Stimulated activated CD8-positive, alpha-beta memory T cell treated with anti-CD3 and anti-CD28 coated beads, Interleukin-4, amount 100 ng/mL, for 1 hour (primary cell): Measurements from ENCODE around the gene IPO13.

Experiments
- DNase-seq, 2 donors: peaks; one replicate each; pipeline ENCODE4 v3.0.0-alpha.2; 2020; ENCODE audit warnings: low read depth in 2 of 2, low spot score in 1 of 2

IPO13 gene, protein sequence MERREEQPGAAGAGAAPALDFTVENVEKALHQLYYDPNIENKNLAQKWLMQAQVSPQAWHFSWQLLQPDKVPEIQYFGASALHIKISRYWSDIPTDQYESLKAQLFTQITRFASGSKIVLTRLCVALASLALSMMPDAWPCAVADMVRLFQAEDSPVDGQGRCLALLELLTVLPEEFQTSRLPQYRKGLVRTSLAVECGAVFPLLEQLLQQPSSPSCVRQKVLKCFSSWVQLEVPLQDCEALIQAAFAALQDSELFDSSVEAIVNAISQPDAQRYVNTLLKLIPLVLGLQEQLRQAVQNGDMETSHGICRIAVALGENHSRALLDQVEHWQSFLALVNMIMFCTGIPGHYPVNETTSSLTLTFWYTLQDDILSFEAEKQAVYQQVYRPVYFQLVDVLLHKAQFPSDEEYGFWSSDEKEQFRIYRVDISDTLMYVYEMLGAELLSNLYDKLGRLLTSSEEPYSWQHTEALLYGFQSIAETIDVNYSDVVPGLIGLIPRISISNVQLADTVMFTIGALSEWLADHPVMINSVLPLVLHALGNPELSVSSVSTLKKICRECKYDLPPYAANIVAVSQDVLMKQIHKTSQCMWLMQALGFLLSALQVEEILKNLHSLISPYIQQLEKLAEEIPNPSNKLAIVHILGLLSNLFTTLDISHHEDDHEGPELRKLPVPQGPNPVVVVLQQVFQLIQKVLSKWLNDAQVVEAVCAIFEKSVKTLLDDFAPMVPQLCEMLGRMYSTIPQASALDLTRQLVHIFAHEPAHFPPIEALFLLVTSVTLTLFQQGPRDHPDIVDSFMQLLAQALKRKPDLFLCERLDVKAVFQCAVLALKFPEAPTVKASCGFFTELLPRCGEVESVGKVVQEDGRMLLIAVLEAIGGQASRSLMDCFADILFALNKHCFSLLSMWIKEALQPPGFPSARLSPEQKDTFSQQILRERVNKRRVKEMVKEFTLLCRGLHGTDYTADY

DNA sequence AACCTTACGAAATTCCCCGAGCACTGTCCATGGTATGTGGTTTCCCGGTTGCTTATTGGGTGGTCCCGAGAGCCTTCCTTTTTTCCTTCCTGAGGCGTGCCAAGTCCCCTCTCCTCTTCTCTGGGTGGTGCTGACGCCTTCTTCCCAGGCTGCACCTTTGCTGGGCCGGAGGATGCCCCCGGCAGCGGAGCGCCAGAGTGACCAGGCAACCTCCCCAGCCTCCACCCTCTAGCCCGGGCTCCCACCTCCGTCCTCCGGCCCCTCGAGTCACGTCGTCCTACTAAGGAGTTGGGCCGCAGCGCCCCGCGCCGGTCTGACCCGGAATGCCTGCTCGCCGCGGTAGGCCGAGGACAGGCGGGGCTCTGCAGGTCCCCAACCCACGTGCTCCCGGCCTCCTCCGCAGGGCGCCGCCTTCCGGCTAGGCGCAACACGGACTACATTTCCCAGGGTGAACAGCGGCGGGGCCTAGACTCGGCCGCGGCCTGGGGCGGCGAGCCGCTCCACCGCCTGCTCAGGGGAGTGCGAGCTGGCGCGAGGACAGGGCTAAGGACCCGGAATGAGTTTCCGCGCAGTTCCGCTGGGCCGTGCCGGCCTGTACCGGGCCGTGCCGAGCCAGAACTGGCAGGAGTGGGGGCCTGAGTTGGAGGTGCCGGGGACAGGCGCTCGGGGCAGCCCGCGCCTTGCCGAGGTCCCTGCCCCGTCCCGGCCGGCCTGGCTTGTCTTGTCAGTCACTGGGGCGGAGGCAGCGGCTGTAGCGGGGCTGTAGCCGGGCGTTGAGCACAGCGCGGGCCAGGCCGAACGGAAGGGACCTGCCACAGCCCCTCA, at the start of gene IPO13:
Gene IPO13 (plus strand): TSS at position 715 of the 825 bp plus-strand sequence. CDS start 651 bp downstream, outside the sequence.
- DNase-seq, result peak; percentile 72 to 88

DNA sequence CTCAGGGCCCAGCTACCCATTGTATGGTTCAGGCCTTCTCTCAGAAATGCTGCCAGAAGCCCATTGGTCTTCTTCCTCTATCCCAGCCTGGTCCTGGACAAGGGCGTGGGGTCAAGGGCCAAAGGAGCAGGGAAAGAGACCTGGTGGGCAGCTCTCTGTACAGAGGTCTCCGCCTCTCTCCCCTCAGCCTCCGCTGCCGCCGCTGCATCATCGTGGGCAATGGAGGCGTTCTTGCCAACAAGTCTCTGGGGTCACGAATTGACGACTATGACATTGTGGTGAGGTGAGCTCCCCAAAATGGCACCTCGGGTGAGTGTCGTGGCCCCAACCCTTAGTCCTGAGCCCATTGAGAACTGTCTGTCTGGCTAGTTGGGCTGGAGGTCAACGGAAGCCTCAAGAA, 47.8 kb upstream of the IPO13 start:
- no peak for DNase-seq

DNA sequence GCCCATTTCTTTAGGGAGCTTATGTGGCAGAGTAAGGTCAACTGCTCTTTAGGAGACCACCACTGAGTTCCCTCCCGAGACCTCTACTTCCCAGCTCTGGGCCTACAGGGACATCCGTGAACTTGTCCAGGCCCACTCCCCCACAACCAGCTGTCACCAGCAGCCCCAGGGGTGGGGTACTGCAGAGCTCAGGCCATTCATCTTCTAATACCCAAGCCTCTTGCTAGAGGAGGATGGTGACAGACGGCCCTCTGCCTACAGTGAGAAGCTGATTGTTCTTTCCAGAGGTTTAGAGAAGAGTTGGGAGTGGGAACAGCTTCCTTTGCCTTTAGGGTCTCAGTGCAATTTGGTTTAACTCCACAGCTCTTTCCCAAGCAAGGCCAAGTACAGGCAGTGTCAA, 46.4 kb upstream of the IPO13 start:
- DNase-seq, result no peak

DNA sequence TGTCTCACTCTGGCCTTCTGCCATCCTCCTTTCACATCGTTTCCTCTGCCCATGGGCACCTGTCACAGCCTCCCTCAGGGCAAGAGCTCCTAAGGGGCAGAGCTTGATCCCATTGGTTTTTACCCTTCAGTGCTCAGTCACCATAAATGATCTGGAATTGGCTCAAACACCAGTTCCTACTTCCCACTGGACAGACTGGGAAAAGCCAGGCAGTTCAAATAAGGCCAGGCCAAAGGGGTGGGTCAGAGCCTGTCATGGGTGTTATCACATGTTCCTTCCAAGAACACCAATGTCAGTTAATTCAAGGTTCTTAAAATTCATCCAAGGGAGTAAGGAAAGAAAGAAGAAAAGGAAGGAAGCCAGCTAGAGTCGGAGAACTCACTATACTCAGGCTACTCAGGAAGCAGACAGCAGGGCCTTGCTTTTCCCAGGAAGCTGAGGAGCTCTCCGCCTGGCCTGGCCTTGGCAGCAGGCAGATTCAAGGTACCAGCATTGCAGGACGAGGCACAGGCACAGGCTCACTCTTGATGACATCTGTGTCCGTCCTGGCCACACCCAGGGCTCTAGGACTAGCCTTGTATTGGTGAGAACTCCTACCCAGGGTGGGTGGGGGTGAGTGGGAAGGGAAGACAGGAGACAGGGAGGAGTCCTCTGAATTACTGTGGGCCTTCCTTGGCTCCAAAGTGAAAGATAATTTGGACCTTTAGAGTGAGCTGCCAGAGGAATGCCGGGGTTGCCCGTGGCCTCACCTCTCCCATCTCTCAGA, 45.4 kb upstream of the IPO13 start:
- DNase-seq, result no peak

DNA sequence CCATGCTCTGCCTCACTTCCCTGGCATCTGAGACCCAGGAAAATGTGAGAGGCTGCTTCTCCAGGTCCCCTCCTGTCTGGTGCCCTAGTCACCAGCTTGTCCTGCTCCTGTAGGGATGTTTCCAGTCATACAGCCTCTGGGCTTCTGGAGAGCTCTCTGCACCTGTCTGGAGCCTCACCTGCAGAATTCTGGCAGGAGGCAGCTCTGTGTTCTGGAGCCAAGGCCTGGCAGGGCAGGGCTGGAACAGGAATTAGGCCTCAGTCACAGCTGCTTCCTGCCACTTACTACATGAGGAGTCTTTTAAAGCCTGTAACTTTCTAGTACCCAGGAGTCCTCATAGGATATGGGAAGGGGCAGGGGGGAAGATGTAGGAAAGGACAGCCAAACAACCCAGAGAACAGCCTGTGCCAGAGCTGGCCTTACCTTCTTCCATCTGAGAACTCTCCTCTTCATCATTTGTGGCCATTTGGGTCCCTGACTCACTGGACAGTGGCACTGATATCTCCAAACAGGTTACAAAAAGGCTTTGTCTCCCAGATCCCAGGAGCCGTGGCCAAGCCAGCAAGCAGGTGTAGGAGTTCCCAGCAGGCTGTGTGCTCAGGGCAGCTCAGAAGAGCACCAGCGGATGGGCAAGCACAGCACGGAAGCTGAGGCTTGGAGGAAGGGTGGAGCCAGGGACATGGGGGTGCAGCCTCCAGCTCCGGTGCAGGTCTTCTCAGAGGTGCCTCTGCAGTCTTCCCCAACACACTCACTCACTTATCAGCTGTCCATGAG, 44.5 kb upstream of the IPO13 start:
- no peak for DNase-seq

DNA sequence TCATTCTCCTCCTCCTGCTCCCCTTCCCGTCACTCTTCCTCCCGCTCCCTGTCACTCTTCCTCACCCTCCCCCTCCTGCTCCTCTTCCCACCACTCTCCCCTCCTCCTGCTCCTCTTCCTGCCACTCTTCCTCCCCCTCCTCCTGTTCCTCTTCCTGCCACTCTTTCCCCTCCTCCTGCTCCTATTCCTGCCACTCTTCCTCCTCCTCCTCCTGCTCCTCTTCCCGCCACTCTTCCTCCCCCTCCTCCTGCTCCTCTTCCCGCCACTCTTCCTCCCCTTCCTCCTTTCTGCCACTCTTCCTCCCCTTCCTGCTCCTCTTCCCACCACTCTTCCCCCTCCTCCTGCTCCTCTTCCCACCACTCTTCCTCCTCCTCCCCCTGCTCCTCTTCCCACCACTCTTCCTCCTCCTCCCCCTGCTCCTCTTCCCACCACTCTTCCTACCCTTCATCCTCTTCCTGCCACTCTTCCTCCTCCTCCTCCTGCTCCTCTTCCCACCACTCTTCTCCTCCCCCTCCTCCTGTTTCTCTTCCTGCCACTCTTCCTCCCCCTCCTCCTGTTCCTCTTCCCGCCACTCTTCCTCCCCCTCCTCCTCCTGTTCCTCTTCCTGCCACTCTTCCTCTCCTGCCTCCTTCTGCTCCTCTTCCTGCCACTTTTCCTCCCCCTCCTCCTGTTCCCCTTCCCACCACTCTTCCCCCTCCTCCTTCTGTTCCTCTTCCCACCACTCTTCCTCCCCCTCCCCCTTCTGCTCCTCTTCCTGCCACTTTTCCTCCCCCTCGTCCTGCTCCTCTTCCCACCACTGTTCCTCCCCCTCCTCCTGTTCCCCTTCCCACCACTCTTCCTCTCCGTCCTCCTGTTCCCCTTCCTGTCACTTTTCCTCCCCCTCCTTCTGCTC, 41.8 kb upstream of the IPO13 start:
- DNase-seq, result no peak

DNA sequence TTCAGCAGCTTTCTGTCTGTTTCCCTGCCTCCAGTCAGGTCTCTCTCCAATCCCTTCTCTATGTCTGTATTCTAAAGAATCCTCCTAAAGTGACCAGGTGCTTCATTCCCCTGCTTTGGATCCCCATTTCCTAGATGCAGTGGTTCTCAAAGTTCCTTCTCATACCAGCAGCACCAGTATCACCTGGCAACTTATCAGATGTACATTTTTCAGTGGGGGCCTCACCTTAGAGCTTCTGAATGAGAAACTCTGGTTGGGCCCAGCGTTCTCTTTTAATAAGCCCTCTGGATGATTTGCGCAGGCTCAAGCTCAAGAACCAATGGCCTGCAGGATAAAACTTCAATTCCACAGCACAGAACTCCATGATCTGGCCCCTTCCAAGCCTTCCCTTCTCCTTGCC, 38.5 kb upstream of the IPO13 start:
- no peak for DNase-seq

DNA sequence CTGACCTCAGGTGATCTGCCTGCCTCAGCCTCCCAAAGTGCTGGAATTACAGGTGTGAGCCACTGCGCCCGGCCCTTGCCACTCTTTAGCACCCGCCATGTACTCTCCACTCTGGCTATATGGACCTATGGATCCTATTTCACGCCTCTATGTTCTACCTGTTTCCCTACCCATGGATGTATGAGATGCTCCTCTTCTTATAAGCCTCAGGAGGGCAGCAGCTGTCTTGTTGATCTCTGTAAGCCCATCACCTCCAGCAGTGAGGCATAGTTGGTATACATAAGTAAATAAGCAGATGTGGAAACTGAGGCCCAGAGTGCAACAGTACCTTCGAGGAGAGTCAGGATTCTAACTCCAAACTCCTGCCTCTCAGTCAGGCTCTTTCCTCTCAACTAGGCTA, 37.9 kb upstream of the IPO13 start:
- DNase-seq, result no peak

DNA sequence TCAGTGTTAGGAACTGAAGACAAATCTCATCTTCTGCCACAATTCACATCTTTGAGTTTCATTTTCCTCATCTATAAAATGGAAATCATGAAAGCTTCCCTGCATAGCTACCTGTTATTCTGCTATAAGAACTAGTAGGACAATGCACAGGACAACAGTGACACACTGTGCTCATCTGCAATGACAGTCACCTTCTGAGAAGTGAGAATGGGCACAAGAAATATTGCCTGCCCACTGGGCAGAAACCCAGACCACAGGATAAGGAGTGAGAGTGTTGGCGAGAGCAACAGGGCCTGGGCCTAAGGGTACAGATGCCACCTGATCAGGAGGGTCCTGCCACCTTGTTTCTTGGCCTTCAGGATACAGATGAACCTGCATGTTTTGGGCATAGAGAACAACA, 36.4 kb upstream of the IPO13 start:
- DNase-seq, result no peak

DNA sequence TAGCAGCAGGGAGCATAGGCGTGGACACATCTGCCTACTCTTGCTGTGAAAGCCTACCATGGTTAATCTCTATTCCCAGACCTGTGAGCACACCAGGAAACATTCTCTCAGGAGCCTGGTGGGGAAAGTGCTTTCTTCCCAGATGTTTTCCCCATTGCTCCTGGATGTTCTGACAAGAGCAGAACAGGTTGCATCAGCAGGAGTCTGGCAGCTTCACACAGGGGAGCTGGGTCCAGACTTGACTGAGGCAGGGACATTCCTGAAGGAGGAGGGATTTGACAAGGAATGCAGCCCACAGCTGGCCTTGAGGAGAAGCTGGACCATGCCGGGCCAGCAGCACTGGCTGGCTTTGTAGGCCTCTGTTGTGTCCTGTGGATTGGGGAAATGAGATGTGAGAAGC, 34.1 kb upstream of the IPO13 start:
- DNase-seq, result no peak

DNA sequence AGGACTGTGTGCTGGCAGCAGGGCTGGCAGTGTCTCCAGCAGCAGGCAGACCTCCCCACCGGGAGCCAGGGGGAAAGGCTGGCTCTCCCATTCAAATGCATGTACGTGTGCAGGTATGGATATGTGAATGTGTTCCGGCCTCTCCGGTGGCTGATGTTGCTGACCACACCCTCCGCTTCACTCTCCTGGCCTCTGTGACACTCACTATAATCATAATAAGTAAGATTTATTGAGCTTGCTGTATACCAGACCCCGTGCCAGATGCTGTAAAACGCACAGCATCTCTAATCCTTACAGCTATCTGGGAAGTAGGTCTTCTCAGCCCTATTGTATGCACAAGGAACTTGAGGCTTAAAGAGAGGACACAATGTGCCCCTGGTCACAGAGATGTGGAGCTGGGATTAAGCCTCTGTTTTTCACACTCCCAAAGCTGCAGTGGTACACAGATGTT, 33.7 kb upstream of the IPO13 start:
- DNase-seq, result no peak

DNA sequence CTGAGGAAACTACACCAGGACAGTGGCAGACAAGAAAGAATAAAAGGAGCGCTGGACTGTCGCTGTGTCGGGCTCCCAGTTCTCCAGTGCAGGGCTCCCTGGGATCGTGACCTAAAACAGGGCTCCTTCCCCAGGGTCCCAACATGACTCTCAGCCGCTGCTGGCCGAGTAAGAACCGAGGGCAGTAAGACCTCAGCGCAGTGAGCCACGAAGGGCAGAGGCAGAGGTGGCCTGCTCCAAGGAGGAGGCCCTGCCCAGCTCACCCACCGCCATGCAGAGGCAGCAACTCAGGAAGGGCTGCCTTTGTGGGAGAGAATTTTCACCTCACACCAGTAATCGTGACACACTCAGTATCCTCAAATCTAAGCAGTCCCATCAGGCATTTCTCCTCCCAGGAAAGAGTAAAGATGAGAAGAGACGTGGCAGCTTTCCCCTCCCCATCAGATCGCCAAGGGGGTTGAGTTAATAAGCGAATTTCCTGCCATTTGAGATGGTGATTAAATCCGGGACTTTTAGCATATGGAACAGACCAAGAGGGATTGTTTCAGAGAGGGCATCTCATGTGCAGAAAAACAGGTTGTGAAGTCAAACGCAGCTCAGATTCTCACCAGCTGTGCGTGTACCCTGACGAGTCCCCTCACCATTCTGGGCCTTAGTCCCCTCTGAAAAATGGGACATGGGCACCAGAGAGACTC, 32.9 kb upstream of the IPO13 start:
- no peak for DNase-seq

DNA sequence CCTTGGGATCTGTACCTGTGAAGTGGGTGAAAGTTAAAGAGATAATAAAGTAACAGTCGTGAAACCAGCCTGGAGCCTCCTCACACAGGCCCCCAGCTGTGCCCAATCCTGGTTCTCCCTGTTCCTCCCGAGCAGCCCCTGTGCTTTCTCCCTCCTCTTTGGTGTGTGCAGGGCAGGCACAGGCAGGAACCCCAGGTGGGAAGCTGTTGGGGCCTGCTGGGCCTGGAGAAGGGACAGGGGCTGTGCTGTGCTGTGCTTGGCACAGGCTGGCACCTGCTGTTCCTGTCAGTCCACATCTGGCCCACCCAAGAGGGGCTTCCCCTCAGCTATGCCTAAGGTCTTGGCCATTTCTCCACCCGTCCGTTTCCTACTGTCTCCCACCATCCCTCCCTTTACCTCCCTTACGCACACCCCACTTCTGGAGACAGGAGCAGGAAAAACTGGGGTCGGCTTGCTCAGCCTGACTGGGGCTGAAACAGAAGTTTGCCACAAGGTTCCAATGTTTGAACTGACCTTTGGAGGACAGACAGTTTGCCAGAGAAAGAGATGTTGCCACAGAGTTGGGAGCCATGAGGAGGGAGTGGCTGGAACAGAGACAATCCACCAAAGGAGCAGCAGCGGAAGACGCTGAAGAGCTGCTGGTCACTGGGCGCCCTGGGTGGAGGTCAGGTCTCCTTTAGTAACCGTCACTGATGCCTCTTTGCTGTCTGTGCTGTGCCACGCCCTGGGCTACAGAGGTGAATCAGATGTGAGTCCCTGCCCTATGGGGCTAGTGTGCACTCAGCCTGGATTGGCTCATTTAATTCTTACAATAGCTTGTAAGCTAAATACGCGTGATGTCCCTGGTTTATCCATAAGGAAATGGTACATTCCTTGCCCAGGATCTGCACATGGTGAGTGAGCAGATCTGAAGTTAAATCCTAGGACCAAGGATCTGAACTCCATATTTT, 31.9 kb upstream of the IPO13 start:
- DNase-seq, result no peak

DNA sequence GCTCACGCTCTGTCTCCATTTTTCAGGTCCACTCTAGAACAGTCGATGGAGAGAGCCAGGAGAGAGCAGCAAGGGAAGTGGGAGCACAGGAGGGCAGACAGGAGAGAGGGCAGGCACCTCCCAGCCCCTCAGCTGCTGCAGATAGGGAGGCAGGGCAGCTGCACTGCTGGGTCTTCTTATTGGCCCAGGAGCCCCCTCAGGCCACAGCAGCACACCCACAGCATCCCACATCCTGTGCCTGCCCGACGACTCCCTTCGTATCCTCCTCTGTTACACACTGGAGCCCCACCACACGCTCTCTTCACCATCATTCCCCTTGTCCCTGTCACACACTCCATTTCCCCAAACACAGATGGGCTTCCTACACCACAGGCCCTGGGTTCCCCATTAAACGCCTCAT, 26.8 kb upstream of the IPO13 start:
- DNase-seq, result no peak

DNA sequence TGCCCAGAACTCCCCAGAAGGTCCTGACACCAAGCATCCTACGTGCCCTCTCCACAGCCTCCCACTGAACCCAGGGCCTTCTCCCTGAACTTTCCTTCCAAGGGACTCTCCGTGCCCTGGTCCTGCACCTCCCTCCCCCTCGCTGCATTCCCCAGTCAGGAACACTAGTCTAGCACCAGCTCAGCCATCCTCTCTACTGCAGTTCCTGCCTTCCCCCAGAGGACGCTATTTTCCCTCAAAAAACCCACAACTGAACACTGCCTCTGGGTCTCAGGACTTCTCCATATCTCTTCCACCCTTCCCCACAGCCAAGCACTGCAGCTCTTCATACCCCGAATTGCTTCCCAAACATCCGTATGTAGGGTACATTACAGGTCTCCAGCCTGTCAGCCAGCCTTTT, 25.7 kb upstream of the IPO13 start:
- no peak for DNase-seq

DNA sequence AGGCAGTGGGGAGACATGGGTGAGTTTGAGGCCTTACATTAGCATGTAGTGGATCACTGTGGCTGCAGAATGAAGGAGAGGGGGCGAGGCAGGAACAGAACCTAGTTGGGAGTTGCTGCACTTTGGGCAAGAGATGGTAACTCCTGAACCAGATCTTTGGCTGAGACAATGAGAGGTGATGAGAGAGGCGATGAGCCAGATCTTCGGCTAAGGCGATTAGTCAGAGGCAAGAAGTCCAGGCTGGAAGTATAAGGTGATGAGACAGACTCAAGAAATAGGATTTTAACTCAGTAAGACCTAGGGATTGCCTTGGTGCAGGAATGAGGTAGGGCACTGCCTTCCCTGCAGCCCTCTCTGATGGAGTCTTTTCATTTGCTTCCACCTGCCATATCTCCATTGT, 22.2 kb upstream of the IPO13 start:
- DNase-seq, result no peak

DNA sequence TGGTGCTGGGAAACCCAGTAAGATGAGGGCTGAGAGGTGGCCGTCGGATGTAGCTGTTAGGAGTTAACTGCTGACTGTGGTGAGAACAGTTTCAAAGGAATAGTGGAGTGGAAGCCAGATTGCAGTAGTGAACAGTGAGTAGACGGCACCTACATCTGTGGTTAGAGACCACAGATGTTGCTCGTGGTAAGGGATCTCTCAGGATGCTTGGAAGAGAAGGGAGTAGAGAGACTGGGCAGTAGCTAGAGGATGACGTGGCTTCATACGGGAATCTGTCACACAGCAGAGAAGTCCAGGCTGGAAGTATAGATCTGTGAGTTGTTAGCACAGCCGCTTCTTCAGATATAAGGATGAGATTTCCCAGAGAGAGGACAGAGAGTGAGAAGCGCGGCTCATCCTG, 20.9 kb upstream of the IPO13 start:
- no peak for DNase-seq
